ENCODE measurements around the gene CNTNAP5.

CNTNAP5 gene

DNA sequence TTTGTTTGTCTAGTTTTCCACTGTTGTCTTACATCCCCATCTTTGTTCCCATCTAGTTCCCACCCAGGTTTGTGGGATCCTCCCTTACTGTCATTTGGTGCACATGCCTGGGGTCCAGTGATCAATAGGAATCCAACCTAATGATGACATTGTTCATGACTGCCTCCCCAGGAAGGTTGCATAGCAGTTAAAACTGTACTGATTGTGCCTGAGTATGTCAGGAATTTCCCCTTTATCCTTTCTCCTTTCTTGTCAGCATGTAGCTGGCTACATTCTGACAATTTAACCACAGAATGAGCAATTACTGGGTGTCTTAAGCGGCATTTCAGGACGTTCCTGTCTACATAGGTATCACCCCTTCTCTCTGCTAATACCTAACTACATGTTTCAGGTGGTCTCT, 653.0 kb downstream of the CNTNAP5 start:
- Histone ChIP-seq H3K27me3 (ENCODE audit: insufficient read depth, low read depth, severe bottlenecking) (no peaks in the 10 kb centered on the region), H3K27ac (no peak overlapping the region), H3K36me3 (no peaks in the 10 kb centered on the region), H3K4me3 (ENCODE audit: low read depth, low read length) (no peak overlapping the region), H3K9me3 (ENCODE audit: severe bottlenecking) (no peaks in the 10 kb centered on the region)
- TF ChIP-seq, protein P1, sequence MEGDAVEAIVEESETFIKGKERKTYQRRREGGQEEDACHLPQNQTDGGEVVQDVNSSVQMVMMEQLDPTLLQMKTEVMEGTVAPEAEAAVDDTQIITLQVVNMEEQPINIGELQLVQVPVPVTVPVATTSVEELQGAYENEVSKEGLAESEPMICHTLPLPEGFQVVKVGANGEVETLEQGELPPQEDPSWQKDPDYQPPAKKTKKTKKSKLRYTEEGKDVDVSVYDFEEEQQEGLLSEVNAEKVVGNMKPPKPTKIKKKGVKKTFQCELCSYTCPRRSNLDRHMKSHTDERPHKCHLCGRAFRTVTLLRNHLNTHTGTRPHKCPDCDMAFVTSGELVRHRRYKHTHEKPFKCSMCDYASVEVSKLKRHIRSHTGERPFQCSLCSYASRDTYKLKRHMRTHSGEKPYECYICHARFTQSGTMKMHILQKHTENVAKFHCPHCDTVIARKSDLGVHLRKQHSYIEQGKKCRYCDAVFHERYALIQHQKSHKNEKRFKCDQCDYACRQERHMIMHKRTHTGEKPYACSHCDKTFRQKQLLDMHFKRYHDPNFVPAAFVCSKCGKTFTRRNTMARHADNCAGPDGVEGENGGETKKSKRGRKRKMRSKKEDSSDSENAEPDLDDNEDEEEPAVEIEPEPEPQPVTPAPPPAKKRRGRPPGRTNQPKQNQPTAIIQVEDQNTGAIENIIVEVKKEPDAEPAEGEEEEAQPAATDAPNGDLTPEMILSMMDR (IDR thresholded peaks at IDR 0.05; ENCODE audit: low read depth, low read length), result no peak
- no peak for DNase-seq

DNA sequence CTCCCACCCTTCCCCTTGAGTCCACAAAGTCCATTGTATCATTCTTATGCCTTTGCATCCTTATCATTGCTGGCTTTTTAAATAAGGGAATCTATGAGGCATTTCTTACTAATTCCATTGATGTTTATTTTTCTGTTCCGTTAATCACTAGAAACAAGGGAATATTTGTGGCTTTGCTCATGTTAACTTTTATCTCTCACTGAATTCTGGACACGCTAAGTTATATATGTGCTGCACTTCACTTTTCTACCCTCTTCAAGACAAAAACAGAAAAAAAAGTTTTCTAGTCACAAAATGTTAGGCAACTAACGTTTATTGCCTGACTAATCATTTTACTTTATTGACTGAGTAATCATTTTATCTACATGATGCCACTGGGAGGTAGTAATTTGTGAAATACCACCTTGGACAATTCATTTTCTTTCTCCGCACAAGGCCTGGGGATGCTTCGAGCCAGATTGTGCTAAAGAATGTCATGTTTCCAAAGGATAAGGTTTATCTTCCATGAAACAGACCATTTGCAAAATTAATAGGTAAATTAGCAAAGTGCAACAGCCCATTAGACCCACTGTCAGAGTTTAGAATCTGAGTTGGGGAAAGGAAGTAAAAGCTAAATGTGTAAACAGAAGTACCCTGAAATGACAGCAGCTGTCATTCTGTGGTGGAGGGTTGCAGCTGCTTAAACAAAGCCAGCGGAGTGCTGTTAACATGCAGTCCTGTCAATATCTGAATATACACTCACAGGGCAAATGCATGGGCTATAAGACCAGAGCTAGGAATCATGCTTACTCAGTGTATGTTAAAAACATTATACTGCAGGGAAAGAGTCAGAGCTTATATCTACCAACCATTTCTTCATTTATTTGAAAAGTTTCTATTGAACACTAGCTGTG, 658.7 kb downstream of the CNTNAP5 start:
- no peaks in the 10 kb centered on the region for H3K36me3 ChIP-seq
- H3K27ac ChIP-seq, result no peak overlapping the region
- TF ChIP-seq, protein P1 (IDR thresholded peaks at IDR 0.05; ENCODE audit: low read depth, low read length), result no peak
- H3K9me3 ChIP-seq (ENCODE audit: severe bottlenecking), result peaks cover 4% of the 10 kb centered on the region
- no peak for DNase-seq
- no peaks in the 10 kb centered on the region for H3K27me3 ChIP-seq (ENCODE audit: insufficient read depth, low read depth, severe bottlenecking)
- H3K4me3 ChIP-seq (ENCODE audit: low read depth, low read length), result no peak overlapping the region

DNA sequence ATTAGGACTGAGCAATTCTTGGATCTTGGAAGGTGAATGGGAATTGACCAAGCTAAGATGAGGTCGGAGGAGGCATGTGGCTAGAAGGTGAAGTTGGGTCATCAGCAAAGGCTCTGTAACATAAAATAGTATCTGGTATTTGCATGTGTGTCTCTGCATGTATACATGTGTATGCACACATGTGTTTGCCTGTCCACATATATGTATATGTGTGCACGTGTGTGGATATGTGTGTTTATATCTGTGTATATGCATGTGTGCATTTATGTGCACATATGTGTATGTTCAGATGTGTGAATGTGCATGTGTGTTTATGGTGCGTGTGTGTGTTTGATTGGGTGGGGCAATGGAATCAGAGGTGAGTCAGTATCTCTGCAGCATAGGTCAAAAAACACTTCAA, 664.3 kb downstream of the CNTNAP5 start:
- TF ChIP-seq, protein P1 (IDR thresholded peaks at IDR 0.05; ENCODE audit: low read depth, low read length), result no peak
- no peak for DNase-seq

DNA sequence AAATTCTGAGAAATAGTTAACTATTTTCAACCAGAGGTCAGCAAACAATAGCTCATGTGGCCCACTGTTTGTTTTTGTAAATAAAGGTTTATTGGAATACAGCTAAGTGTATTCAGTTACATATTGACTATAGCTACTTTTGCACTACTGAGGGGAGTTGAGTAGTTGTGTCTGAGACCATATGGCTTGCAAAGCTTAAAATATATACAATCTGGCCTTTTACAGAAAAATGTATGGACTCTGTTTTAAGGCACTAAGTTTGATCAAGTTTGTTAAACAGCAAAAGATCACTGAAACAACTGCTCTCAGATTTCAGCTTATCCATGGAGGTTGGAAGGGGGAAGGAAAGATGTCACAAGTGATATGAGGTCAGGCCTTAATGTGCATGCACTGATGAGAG, 667.1 kb downstream of the CNTNAP5 start:
- Histone ChIP-seq H3K27ac (no peak overlapping the region), H3K4me3 (ENCODE audit: low read depth, low read length) (no peak overlapping the region), H3K9me3 (ENCODE audit: severe bottlenecking) (peaks cover 7% of the 10 kb centered on the region), H3K36me3 (no peaks in the 10 kb centered on the region), H3K27me3 (ENCODE audit: insufficient read depth, low read depth, severe bottlenecking) (no peaks in the 10 kb centered on the region)
- TF ChIP-seq, protein P1 (IDR thresholded peaks at IDR 0.05; ENCODE audit: low read depth, low read length), result no peak
- DNase-seq, result no peak

More for the DNA sequence above, 664.3 kb downstream of the CNTNAP5 start:
- Histone ChIP-seq H3K27me3 (ENCODE audit: insufficient read depth, low read depth, severe bottlenecking) (no peaks in the 10 kb centered on the region), H3K4me3 (ENCODE audit: low read depth, low read length) (no peak overlapping the region), H3K9me3 (ENCODE audit: severe bottlenecking) (peaks cover 7% of the 10 kb centered on the region), H3K36me3 (no peaks in the 10 kb centered on the region), H3K27ac (no peak overlapping the region)

DNA sequence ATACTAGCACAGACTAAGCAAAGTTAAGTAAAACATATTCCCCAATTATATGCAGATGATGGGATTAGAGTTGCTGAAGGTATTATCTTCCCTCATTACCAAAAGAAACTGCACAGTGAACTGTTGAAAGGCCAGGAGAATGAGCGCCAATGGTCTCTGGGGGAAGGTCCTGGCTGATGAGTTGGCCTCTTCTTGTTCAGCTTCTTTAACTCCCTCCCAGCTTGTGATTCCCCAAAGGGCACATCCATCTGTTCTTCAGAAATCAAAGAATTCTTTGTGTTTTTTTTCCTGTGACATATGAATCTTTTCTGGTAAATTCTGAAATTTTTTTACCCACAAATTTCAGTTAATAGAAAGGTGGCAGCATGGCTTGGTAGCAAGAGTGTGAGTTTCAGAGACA, 667.6 kb downstream of the CNTNAP5 start:
- no peak for DNase-seq
- Histone ChIP-seq H3K27ac (no peak overlapping the region), H3K36me3 (no peaks in the 10 kb centered on the region), H3K27me3 (ENCODE audit: insufficient read depth, low read depth, severe bottlenecking) (no peaks in the 10 kb centered on the region), H3K9me3 (ENCODE audit: severe bottlenecking) (peaks cover 7% of the 10 kb centered on the region), H3K4me3 (ENCODE audit: low read depth, low read length) (no peak overlapping the region)
- TF ChIP-seq, protein P1 (IDR thresholded peaks at IDR 0.05; ENCODE audit: low read depth, low read length), result no peak
